BJ (cell line): ENCODE results near the gene RHPN2. TPM values are rescaled to one million over a fixed set of nuclear protein-coding genes. Genes with fewer than 3 reads are reported as not detected.
"Not testable (repeated sequence)": the region's sequence is repeated elsewhere in the genome, so short reads cannot be mapped to it uniquely, and the experiment has no call there.

ENCODE experiments used
- CTCF ChIA-PET: fragments of 350-600 bp; formaldehyde crosslinking; extraction: SDS; loops from one replicate; lab custom pipeline; 2021; ENCODE audit warnings: antibody characterized with exemption, inconsistent platforms; lab: Yijun Ruan, JAX
- POLR2A ChIA-PET: fragments of 300-600 bp; sonication (Branson Sonifier 250); formaldehyde crosslinking; extraction: SDS; loops from one replicate; lab custom pipeline; 2021; ENCODE audit warnings: antibody characterized with exemption; lab: Charles Lee
- DNase-seq: peaks from one replicate; pipeline ENCODE4 v3.0.0-alpha.2; 2011; ENCODE audit warnings: low read depth
- H3K27me3 ChIP-seq: 2 replicates; pipeline ENCODE4 v1.6.0; 2011; ENCODE audit warnings: low read length; ENCODE audit not compliant: control insufficient read depth, insufficient read depth
- H3K36me3 ChIP-seq: 2 replicates; pipeline ENCODE4 v1.5.1; 2011; ENCODE audit warnings: low read length; ENCODE audit not compliant: control insufficient read depth, insufficient read depth
- H3K4me3 ChIP-seq: 2 replicates; pipeline ENCODE4 v1.5.1; 2011; ENCODE audit warnings: low read depth, mild to moderate bottlenecking, control low read depth, low read length
- CTCF ChIP-seq: IDR thresholded peaks from 2 replicates; pipeline ENCODE4 v1.5.1; 2011; ENCODE audit warnings: low read depth, mild to moderate bottlenecking, control low read depth, inconsistent platforms, low read length, moderate library complexity; ENCODE audit not compliant: insufficient read depth
- polyA plus RNA-seq: library from polyadenylated mRNA; depleted of rRNA; stranded (reverse); fragments of >200 nt; gene quantifications from 2 replicates; pipeline ENCODE4 v1.2.3, GENCODE V29; 2011

Gene RHPN2
- polyA plus RNA-seq, 1 experiment, result 7.8 TPM

GRCh38 chr19:33035461-33035860 lies 29.2 kb downstream of the RHPN2 start:
- ChIA-PET CTCF (no interaction called here), POLR2A (no interaction called here)
- no peak for TF ChIP-seq CTCF

GRCh38 chr19:33032218-33032781 lies 32.4 kb downstream of the RHPN2 start:
- no peak for TF ChIP-seq CTCF
- ChIA-PET POLR2A (no interaction called here), CTCF (interaction anchor here (1.2 to 1.4 kb wide), 2 partner anchors 9 to 56 kb away, joined by 5 read pairs; no protein-coding TSS in a partner anchor)
- Histone ChIP-seq H3K4me3 (no peak overlapping the region), H3K27me3 (no peaks in the 10 kb centered on the region), H3K36me3 (no peaks in the 10 kb centered on the region)
- DNase-seq, result no peak

More at GRCh38 chr19:33035461-33035860, 29.2 kb downstream of the RHPN2 start:
- no peak for DNase-seq
- H3K27me3 ChIP-seq, result no peaks in the 10 kb centered on the region
- no peaks in the 10 kb centered on the region for H3K36me3 ChIP-seq
- no peak overlapping the region for H3K4me3 ChIP-seq

GRCh38 chr19:33029746-33030303 lies 34.9 kb downstream of the RHPN2 start:
- Histone ChIP-seq H3K27me3 (no peaks in the 10 kb centered on the region), H3K36me3 (no peaks in the 10 kb centered on the region), H3K4me3 (no peak overlapping the region)
- ChIA-PET CTCF (no interaction called here), POLR2A (no interaction called here)
- no peak for DNase-seq
- TF ChIP-seq CTCF, result no peak

- H3K27me3 ChIP-seq, H3K4me3 ChIP-seq, H3K36me3 ChIP-seq, POLR2A ChIA-PET, DNase-seq, CTCF ChIA-PET: not testable (repeated sequence)
Observed at GRCh38 chr19:33026602-33027001, 38.1 kb downstream of the RHPN2 start.

- POLR2A ChIA-PET, DNase-seq, H3K36me3 ChIP-seq, H3K27me3 ChIP-seq, CTCF ChIA-PET, H3K4me3 ChIP-seq: not testable (repeated sequence)
Observed at GRCh38 chr19:33025468-33026238, 39.0 kb downstream of the RHPN2 start.

- no peak for TF ChIP-seq CTCF
- ChIA-PET CTCF (no interaction called here), POLR2A (no interaction called here)
- Histone ChIP-seq H3K36me3 (peaks cover 1% of the 10 kb centered on the region; the same call in 1 of the 2 replicates), H3K27me3 (no peaks in the 10 kb centered on the region), H3K4me3 (no peak overlapping the region)
- DNase-seq, result no peak
Observed at GRCh38 chr19:33024398-33024797, 40.3 kb downstream of the RHPN2 start.
